Neural cell (in vitro differentiated cells): ENCODE measurements around the gene DHX15. TPM values are rescaled to one million over a fixed set of nuclear protein-coding genes. Genes with fewer than 3 reads are reported as not detected.

Experiments
- H2AFZ ChIP-seq: fragments of 200-600, 300-800 bp; sonication (generic), shearing (Covaris generic); 2 replicates; pipeline ENCODE4 v1.6.0; 2014; ENCODE audit warnings: low read depth, mild to moderate bottlenecking, antibody characterized with exemption, low read length, moderate library complexity
- H3F3A ChIP-seq: fragments of 200-600 bp; shearing (Covaris generic); 2 replicates; pipeline ENCODE4 v1.6.1; 2016; ENCODE audit warnings: mild to moderate bottlenecking, moderate library complexity, mixed read lengths, antibody characterized with exemption, low read length; ENCODE audit not compliant: insufficient read depth, poor library complexity, severe bottlenecking
- H3K27ac ChIP-seq: fragments of 200-600, 300-800 bp; sonication (generic), shearing (Covaris generic); 2 replicates; pipeline ENCODE4 v1.5.1; 2014; ENCODE audit warnings: mild to moderate bottlenecking, low read length, moderate library complexity
- H3K27me3 ChIP-seq: fragments of 300-800, 200-600 bp; sonication (generic), shearing (Covaris generic); 2 replicates; pipeline ENCODE4 v1.6.0; 2014; ENCODE audit warnings: mild to moderate bottlenecking, low read depth, low read length, moderate library complexity; ENCODE audit not compliant: insufficient read depth
- H3K36me3 ChIP-seq: fragments of 300-800, 200-600 bp; sonication (generic), shearing (Covaris generic); 2 replicates; pipeline ENCODE4 v1.5.1; 2014; ENCODE audit warnings: mild to moderate bottlenecking, antibody characterized with exemption, low read length, moderate library complexity; ENCODE audit not compliant: insufficient read depth
- H3K4me2 ChIP-seq: fragments of 300-800, 200-600 bp; sonication (generic), shearing (Covaris generic); 2 replicates; pipeline ENCODE4 v1.6.0; 2014; ENCODE audit warnings: mild to moderate bottlenecking, low read length
- H3K4me3 ChIP-seq: fragments of 300-800, 200-600 bp; sonication (generic), shearing (Covaris generic); 2 replicates; pipeline ENCODE4 v1.5.1; 2014; ENCODE audit warnings: mild to moderate bottlenecking, low read length, moderate library complexity
- H3K79me2 ChIP-seq: fragments of 200-600 bp; shearing (Covaris generic); replicated peaks from 2 replicates; pipeline ENCODE4 v1.6.0; 2014; ENCODE audit warnings: mild to moderate bottlenecking, low read length, moderate library complexity; ENCODE audit not compliant: insufficient read depth
- H3K9ac ChIP-seq: fragments of 300-800, 200-600 bp; sonication (generic), shearing (Covaris generic); 2 replicates; pipeline ENCODE4 v1.6.1; 2016; ENCODE audit warnings: mild to moderate bottlenecking, low read length, mixed read lengths
- H3K9me2 ChIP-seq: fragments of 200-600 bp; shearing (Covaris generic); 2 replicates; pipeline ENCODE4 v1.6.1; 2016; ENCODE audit warnings: mild to moderate bottlenecking, low read length, mixed read lengths; ENCODE audit not compliant: insufficient read depth
- H3K9me3 ChIP-seq: fragments of 200-600, 300-800 bp; sonication (generic), shearing (Covaris generic); 2 replicates; pipeline ENCODE4 v1.6.1; 2016; ENCODE audit warnings: mild to moderate bottlenecking, mixed run types, low read length, moderate library complexity, mixed read lengths
- H4K20me1 ChIP-seq: fragments of 200-600 bp; shearing (Covaris generic); 2 replicates; pipeline ENCODE4 v1.6.1; 2016; ENCODE audit warnings: mild to moderate bottlenecking, mixed run types; ENCODE audit not compliant: insufficient read depth
- CTCF ChIP-seq: fragments of 450-650 bp; IDR thresholded peaks from 2 replicates; pipeline ENCODE4 v1.5.1; 2014; ENCODE audit warnings: antibody characterized with exemption, mild to moderate bottlenecking, moderate library complexity; ENCODE audit not compliant: poor library complexity, severe bottlenecking
- EP300 ChIP-seq: fragments of 450-650 bp; conservative IDR thresholded peaks from 2 replicates; pipeline ENCODE4 v1.6.1; 2014; ENCODE audit warnings: antibody characterized with exemption, mild to moderate bottlenecking, moderate library complexity; ENCODE audit not compliant: poor library complexity, severe bottlenecking
- EZH2 ChIP-seq: fragments of 200-600, 300-800 bp; shearing (Covaris generic), sonication (generic); IDR thresholded peaks from 2 replicates; pipeline ENCODE4 v1.6.1; 2014; ENCODE audit warnings: antibody characterized with exemption, low read length, borderline replicate concordance, mild to moderate bottlenecking; ENCODE audit not compliant: insufficient read depth, poor library complexity, severe bottlenecking
- MXI1 ChIP-seq: fragments of 450-650 bp; conservative IDR thresholded peaks from 2 replicates; pipeline ENCODE4 v1.6.1; 2014; ENCODE audit warnings: antibody characterized with exemption, mild to moderate bottlenecking; ENCODE audit not compliant: poor library complexity, severe bottlenecking
- POLR2AphosphoS5 ChIP-seq: IDR thresholded peaks from 2 replicates; pipeline ENCODE4 v1.6.1; 2012
- RAD21 ChIP-seq: fragments of 450-650 bp; conservative IDR thresholded peaks from 2 replicates; pipeline ENCODE4 v1.6.1; 2014; ENCODE audit warnings: antibody characterized with exemption, mild to moderate bottlenecking, moderate library complexity
- SMC3 ChIP-seq: fragments of 450-650 bp; conservative IDR thresholded peaks from 2 replicates; pipeline ENCODE4 v1.6.1; 2014; ENCODE audit warnings: antibody characterized with exemption, mild to moderate bottlenecking, moderate library complexity; ENCODE audit not compliant: poor library complexity
- TAF1 ChIP-seq: IDR thresholded peaks from 2 replicates; pipeline ENCODE4 v1.6.1; 2012; ENCODE audit warnings: low read depth
- polyA plus RNA-seq: library from polyadenylated mRNA; depleted of rRNA; stranded (reverse); fragments of >200 nt; gene quantifications from 2 replicates; pipeline ENCODE4 v1.2.3, GENCODE V29; 2014
- TF ChIP-seq, protein P1 (sequence below): IDR thresholded peaks from 2 replicates; pipeline ENCODE4 v1.6.1; 2012; ENCODE audit warnings: borderline replicate concordance

DHX15 gene
- polyA plus RNA-seq, 1 donor from 2014 or later: 368 TPM

GRCh38 chr4:24561438-24562139 lies 22.8 kb downstream of the DHX15 start:
- Histone ChIP-seq H3F3A (no peaks in the 10 kb centered on the region), H3K27ac (no peak overlapping the region), H3K9ac (no peak overlapping the region), H3K4me3 (no peak overlapping the region), H3K36me3 (peaks cover 8% of the 10 kb centered on the region), H2AFZ (no peak overlapping the region), H3K9me2 (no peaks in the 10 kb centered on the region), H4K20me1 (no peaks in the 10 kb centered on the region), H3K4me2 (no peak overlapping the region), H3K9me3 (no peaks in the 10 kb centered on the region), H3K79me2 (peaks cover 96% of the 10 kb centered on the region), H3K27me3 (no peaks in the 10 kb centered on the region)
- TF ChIP-seq CTCF: no peak
- no peak for TF ChIP-seq EZH2
- no peak for TF ChIP-seq POLR2AphosphoS5
- TF ChIP-seq SMC3: no peak
- TF ChIP-seq, protein P1, sequence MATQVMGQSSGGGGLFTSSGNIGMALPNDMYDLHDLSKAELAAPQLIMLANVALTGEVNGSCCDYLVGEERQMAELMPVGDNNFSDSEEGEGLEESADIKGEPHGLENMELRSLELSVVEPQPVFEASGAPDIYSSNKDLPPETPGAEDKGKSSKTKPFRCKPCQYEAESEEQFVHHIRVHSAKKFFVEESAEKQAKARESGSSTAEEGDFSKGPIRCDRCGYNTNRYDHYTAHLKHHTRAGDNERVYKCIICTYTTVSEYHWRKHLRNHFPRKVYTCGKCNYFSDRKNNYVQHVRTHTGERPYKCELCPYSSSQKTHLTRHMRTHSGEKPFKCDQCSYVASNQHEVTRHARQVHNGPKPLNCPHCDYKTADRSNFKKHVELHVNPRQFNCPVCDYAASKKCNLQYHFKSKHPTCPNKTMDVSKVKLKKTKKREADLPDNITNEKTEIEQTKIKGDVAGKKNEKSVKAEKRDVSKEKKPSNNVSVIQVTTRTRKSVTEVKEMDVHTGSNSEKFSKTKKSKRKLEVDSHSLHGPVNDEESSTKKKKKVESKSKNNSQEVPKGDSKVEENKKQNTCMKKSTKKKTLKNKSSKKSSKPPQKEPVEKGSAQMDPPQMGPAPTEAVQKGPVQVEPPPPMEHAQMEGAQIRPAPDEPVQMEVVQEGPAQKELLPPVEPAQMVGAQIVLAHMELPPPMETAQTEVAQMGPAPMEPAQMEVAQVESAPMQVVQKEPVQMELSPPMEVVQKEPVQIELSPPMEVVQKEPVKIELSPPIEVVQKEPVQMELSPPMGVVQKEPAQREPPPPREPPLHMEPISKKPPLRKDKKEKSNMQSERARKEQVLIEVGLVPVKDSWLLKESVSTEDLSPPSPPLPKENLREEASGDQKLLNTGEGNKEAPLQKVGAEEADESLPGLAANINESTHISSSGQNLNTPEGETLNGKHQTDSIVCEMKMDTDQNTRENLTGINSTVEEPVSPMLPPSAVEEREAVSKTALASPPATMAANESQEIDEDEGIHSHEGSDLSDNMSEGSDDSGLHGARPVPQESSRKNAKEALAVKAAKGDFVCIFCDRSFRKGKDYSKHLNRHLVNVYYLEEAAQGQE: no peak
- no peak for TF ChIP-seq EP300
- TF ChIP-seq RAD21: no peak
- no peak for TF ChIP-seq TAF1
- no peak for TF ChIP-seq MXI1

GRCh38 chr4:24560868-24561368 lies 23.4 kb downstream of the DHX15 start:
- Histone ChIP-seq H3K27ac (no peak overlapping the region), H3K9me2 (no peaks in the 10 kb centered on the region), H2AFZ (no peak overlapping the region), H3K9ac (no peak overlapping the region), H3K27me3 (no peaks in the 10 kb centered on the region), H3K36me3 (peaks cover 8% of the 10 kb centered on the region), H4K20me1 (no peaks in the 10 kb centered on the region), H3K4me3 (no peak overlapping the region), H3K79me2 (peaks cover 95% of the 10 kb centered on the region), H3F3A (no peaks in the 10 kb centered on the region), H3K4me2 (no peak overlapping the region), H3K9me3 (no peaks in the 10 kb centered on the region)
- TF ChIP-seq SMC3: no peak
- TF ChIP-seq, protein P1: no peak
- TF ChIP-seq MXI1: no peak
- no peak for TF ChIP-seq CTCF
- TF ChIP-seq TAF1: no peak
- TF ChIP-seq EZH2: no peak
- TF ChIP-seq POLR2AphosphoS5: no peak
- TF ChIP-seq RAD21: no peak
- TF ChIP-seq EP300: no peak
